WERI-Rb-1 (cell line): ENCODE data around the gene LIN28A.
"Not testable (repeated sequence)": the region's sequence is repeated elsewhere in the genome, so short reads cannot be mapped to it uniquely, and the experiment has no call there.

Source experiments
- DNase-seq: peaks from one replicate; pipeline ENCODE4 v3.0.0-alpha.2; 2020
- H3K27ac ChIP-seq: fragments of 250-450 bp; sonication (Bioruptor Pico); 2 replicates; pipeline ENCODE4 v1.5.1; 2020; ENCODE audit warnings: mild to moderate bottlenecking, moderate library complexity
- H3K27me3 ChIP-seq: fragments of 250-450 bp; sonication (Bioruptor Pico); 2 replicates; pipeline ENCODE4 v1.5.1; 2021; ENCODE audit warnings: mild to moderate bottlenecking, low read depth, moderate library complexity; ENCODE audit not compliant: insufficient read depth, severe bottlenecking
- H3K36me3 ChIP-seq: fragments of 250-450 bp; sonication (Bioruptor Pico); 2 replicates; pipeline ENCODE4 v1.5.1; 2020; ENCODE audit warnings: mild to moderate bottlenecking, moderate library complexity
- H3K4me3 ChIP-seq: 2 replicates; pipeline ENCODE4 v1.5.1; 2011; ENCODE audit warnings: low read depth, mild to moderate bottlenecking, control low read depth, low read length
- H3K9me3 ChIP-seq: fragments of 250-450 bp; sonication (Bioruptor Pico); 2 replicates; pipeline ENCODE4 v1.5.1; 2021; ENCODE audit warnings: mild to moderate bottlenecking, moderate library complexity; ENCODE audit not compliant: severe bottlenecking
- TF ChIP-seq, protein P1 (sequence below): IDR thresholded peaks from 2 replicates; pipeline ENCODE4 v1.5.1; 2011; ENCODE audit warnings: low read depth, mild to moderate bottlenecking, control low read depth, inconsistent platforms, low read length

LIN28A gene

DNA sequence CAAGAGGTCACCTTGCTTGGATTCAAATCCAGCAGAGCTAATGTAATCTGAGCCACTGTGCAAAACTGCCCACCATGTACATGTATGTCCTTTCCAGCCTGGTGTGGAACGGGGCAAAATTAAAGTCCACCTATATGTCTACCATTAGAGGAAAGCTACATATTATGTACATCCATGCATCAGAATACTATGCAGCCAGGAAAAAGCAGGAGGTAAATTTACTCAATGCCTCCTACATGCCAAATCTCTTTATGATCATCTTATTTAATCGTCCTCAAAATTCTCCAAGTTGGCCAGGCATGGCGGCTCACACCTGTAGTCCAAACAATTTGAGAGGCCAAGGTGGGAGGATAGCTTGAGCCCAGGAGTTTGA, 31.8 kb upstream of the LIN28A start:
- Histone ChIP-seq H3K27ac (no peak overlapping the region), H3K9me3 (no peaks in the 10 kb centered on the region), H3K4me3 (no peak overlapping the region), H3K36me3 (no peaks in the 10 kb centered on the region), H3K27me3 (no peaks in the 10 kb centered on the region)
- no peak for DNase-seq
- TF ChIP-seq, protein P1, sequence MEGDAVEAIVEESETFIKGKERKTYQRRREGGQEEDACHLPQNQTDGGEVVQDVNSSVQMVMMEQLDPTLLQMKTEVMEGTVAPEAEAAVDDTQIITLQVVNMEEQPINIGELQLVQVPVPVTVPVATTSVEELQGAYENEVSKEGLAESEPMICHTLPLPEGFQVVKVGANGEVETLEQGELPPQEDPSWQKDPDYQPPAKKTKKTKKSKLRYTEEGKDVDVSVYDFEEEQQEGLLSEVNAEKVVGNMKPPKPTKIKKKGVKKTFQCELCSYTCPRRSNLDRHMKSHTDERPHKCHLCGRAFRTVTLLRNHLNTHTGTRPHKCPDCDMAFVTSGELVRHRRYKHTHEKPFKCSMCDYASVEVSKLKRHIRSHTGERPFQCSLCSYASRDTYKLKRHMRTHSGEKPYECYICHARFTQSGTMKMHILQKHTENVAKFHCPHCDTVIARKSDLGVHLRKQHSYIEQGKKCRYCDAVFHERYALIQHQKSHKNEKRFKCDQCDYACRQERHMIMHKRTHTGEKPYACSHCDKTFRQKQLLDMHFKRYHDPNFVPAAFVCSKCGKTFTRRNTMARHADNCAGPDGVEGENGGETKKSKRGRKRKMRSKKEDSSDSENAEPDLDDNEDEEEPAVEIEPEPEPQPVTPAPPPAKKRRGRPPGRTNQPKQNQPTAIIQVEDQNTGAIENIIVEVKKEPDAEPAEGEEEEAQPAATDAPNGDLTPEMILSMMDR, result no peak

DNA sequence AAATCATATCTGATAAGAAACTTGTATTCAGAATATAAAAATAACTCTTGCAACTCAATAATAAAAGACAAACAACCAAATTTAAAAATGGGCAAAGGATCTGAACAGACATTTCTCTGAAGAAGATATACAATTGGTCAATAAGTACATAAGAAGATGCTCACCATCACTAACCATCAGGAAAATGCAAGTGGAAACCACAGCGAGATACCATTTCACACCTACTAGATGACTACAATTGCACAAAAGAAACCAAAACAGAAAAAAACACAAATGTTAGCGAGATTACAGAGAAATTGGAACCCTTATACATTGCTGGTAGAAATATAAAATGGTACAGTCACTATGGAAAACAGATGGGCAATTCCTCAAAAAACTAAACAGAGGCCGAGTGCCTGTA, 26.5 kb upstream of the LIN28A start:
- TF ChIP-seq, protein P1, result no peak
- Histone ChIP-seq H3K4me3 (no peak overlapping the region), H3K9me3 (no peaks in the 10 kb centered on the region), H3K36me3 (no peaks in the 10 kb centered on the region), H3K27ac (no peak overlapping the region), H3K27me3 (no peaks in the 10 kb centered on the region)
- DNase-seq, result no peak

DNA sequence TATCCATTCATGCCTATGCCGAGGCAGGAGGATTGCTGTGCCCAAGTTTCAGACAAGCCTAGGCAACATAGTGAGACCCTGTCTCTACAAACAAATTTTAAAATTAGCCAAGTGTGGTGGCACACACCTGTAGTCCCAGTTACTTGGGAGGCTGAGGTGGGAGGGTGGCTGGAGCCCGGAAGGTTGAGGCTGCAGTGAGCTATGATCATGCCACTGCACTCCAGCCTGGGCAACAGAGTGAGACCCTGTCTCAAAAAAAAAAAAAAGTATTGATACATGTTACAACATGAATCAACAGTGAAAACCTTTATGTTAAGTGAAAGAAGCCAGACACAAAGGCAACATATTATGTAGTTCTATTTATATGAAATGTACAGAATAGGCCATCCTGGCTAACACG, 25.6 kb upstream of the LIN28A start:
- not testable (repeated sequence) for DNase-seq, H3K27me3 ChIP-seq, H3K36me3 ChIP-seq, H3K4me3 ChIP-seq, H3K9me3 ChIP-seq, H3K27ac ChIP-seq

DNA sequence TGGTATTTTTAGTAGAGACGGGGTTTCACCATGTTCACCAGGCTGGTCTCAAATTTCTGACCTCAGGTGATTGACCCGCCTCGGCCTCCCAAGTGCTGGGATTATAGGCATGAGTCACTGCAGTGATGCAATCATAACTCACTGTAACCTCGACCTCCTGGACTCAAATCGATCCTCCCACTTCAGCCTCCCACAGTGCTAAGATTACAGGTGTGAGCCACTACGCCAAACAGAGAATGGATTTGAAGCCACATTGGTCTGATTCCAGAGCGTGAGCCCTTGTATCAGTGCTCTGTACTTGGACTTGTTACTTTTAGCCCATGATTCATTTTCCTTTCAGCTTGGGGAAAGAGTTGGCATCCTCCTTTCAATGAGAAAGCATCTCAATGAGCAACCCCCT, 23.2 kb upstream of the LIN28A start:
- TF ChIP-seq, protein P1, result no peak
- H3K27me3 ChIP-seq, result no peaks in the 10 kb centered on the region
- no peaks in the 10 kb centered on the region for H3K9me3 ChIP-seq
- no peak overlapping the region for H3K27ac ChIP-seq
- no peak overlapping the region for H3K4me3 ChIP-seq
- no peaks in the 10 kb centered on the region for H3K36me3 ChIP-seq
- DNase-seq, result no peak

DNA sequence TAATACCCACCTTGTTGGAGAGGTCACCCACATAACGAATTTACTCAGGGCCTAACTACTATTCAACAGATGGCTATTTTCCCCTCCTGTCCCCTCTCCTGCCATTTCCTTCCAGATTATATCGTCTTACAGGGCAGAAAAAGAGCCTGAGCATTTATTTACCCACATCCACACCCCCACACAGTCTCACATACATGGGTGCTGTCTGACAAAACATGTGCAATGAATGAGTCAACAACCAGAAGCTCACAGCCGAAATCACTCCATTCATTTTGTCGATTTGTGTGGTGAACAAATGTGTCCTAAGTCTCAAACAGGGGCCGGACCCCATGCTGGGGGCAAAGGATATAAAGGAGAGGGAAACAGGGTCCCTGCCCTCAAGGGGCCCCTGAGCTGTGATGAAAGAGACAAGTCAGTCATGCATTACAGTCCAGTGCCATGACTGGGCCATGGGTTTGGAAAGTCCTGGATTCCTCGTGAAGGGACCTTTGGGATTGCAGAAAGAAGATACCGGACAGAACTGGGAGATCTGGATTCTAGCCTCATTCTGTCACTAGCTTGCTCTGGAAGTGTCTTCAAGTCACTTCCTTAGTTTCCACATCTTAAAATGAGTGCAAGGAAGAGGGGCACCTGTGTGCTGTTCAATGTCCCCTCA, 21.7 kb upstream of the LIN28A start:
- H3K36me3 ChIP-seq, result no peaks in the 10 kb centered on the region
- H3K4me3 ChIP-seq, result no peak overlapping the region
- H3K27me3 ChIP-seq, result no peaks in the 10 kb centered on the region
- H3K27ac ChIP-seq, result peak overlapping the region; percentile 30; the same call in 1 of the 2 replicates
- no peak for DNase-seq
- TF ChIP-seq, protein P1, result no peak
- no peaks in the 10 kb centered on the region for H3K9me3 ChIP-seq

DNA sequence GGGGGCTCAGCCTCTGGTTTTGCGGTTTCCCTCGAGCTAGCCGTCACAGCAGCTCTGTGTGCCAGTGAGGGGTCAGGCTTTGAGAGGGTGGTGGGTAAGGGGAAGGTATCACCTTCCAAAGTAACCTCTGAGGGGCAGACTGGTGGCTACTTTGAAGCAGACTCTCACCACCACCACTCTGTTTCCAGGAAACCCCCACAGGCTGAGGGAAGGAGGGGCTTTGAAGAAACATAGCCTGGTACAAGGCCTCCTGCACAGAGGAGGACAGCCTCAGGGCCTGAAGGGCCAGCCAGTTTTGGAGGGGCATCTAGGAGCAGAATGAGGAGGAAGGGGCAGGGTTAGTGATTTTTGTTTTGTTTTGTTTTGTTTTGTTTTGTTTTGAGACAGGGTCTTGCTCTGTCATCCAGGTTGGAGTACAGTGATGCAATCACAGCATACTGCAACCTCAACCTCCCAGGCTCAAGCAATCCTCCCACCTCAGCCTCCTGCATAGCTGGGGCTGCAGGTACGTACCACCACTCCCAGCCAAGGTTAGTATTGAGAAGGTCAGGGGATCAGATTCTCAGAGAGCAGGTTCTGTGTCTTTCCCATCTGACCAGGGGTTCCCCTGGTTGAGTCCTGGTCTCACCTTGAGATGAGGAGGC, 20.9 kb upstream of the LIN28A start:
- Histone ChIP-seq H3K27me3 (no peaks in the 10 kb centered on the region), H3K36me3 (no peaks in the 10 kb centered on the region), H3K4me3 (no peak overlapping the region), H3K9me3 (no peaks in the 10 kb centered on the region), H3K27ac (no peak overlapping the region)
- TF ChIP-seq, protein P1, result no peak
- no peak for DNase-seq
